ENCODE results near the gene DMTF1.

DNA sequence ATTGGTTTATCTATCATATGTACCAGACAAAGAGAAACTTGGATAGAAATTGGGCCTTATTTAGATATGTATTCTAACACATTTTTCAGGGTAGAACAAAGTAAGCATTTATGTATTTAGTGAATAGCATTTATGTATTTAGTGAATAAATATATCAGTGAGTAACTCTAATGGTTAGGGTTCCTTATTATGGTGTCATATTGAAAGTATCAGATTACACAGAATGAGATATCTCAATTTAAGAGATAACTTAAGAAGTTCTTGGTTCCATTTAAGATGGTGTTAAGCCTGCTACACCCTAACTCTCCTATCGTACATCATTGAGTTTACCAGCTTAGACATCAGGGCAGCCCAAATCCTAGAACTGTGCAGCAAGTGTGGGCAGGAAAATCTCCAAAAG, 35.9 kb upstream of the DMTF1 start:
- TF ChIP-seq, protein P1, sequence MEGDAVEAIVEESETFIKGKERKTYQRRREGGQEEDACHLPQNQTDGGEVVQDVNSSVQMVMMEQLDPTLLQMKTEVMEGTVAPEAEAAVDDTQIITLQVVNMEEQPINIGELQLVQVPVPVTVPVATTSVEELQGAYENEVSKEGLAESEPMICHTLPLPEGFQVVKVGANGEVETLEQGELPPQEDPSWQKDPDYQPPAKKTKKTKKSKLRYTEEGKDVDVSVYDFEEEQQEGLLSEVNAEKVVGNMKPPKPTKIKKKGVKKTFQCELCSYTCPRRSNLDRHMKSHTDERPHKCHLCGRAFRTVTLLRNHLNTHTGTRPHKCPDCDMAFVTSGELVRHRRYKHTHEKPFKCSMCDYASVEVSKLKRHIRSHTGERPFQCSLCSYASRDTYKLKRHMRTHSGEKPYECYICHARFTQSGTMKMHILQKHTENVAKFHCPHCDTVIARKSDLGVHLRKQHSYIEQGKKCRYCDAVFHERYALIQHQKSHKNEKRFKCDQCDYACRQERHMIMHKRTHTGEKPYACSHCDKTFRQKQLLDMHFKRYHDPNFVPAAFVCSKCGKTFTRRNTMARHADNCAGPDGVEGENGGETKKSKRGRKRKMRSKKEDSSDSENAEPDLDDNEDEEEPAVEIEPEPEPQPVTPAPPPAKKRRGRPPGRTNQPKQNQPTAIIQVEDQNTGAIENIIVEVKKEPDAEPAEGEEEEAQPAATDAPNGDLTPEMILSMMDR (conservative IDR thresholded peaks at IDR 0.05; ENCODE audit: low read depth, low read length): no peak
- TF ChIP-seq EZH2 (IDR thresholded peaks at IDR 0.05; ENCODE audit: borderline replicate concordance, low read depth, low read length, poor library complexity, severe bottlenecking): no peak
